Measurements from ENCODE around the gene ANP32B. TPM values are rescaled to one million over a fixed set of nuclear protein-coding genes. Genes with fewer than 3 reads are reported as not detected.
A peak's percentile ranks its signal among the peaks of the same experiment; 100 is the strongest.
"Not testable (repeated sequence)": the region's sequence is repeated elsewhere in the genome, so short reads cannot be mapped to it uniquely, and the experiment has no call there.

The ANP32B gene
- total RNA-seq, result 100 to 1,000 TPM; 397 to 405 TPM

DNA sequence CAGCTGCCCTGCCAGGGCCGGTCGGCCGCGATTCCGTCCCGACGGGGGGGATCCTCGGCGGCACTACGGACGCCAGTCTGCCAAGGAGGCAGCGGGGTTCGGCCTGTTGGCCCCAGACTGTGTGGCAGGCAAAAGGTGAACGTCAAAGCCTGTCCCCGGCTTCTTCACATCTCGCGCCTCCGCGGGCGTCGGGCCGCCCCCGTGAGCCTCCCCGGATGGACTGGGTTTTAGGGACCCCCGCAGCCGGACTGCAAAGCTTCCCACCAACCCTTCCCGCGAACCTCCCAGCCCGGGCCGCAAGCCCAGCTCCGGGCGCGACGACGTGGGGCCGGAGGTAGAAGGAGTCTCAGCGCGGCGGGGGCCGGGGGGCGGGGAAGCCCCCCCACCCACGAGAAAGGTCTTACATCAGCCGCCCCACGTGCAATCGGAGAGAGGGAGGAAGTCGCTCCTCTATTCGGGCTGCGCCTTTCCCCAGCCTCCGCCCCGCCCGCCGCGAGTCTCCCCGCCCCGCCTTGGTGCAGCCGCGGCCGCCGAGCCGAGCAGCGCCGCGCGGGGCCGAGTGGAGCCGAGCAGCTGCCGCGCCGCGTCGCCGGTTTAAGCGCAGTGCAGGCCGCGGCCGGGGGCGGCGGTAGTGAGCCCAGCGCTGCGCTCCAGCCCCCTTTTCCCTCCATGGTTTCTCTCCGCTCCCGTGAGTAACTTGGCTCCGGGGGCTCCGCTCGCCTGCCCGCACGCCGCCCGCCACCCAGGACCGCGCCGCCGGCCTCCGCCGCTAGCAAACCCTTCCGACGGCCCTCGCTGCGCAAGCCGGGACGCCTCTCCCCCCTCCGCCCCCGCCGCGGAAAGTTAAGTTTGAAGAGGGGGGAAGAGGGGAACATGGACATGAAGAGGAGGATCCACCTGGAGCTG, at the start of gene ANP32B:
Gene ANP32B, plus strand, starts transcription at position 659 of the 906 bp plus-strand sequence. Its CDS starts 215 bp downstream, at position 874.
- DNase-seq, result peak; percentile 99
- Mint-ChIP-seq H3K4me1 (peaks cover 54% of the 10 kb centered on the region), H3K9me3 (no peaks in the 10 kb centered on the region), H3K36me3 (peaks cover 21% of the 10 kb centered on the region), H3K27me3 (no peaks in the 10 kb centered on the region), H3K27ac (peak within 1 kb of the TSS; percentile 91), H3K4me3 (peak within 1 kb of the TSS; percentile 84)

DNA sequence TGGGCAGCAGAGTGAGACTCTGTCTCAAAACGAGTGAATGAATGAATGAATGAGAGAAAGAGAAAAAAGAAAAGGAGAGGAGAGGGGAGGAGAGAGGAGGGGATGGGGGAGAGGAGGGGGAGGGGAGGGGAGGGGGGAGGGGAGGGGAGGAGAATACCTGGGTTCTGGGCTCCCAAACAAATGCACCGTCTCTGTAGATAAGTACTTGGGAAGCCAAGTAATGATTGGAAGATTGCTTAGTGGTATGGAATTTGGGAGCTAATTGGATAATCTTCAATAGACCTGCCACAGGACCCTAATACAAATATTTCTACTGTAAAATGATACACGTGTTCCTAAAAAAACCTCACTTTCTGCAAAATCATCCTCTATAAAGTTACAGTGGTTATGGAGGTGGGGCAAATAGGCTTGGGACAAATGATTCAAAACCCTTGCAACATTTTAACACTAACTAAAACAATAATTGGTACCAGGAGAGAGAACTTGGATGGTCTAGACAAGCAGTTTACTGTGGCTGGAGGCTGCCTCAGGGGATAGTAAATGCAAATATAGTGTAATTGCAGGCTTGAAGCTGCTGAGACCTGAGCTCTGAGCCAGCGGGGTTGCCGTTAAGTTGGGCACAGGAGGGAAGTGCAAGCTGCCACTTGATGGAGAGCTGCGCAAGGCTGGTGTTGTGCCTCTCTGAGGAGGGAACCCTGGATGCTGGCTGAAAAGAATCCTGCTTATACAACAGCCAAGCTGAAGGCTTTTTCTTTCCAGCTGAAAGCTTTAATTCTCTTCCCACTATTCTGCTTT, 48.6 kb upstream of the ANP32B start:
- peaks cover 40% of the 10 kb centered on the region for H3K4me1 Mint-ChIP-seq
- DNase-seq, result no peak
- H3K36me3 Mint-ChIP-seq, result no peaks in the 10 kb centered on the region

DNA sequence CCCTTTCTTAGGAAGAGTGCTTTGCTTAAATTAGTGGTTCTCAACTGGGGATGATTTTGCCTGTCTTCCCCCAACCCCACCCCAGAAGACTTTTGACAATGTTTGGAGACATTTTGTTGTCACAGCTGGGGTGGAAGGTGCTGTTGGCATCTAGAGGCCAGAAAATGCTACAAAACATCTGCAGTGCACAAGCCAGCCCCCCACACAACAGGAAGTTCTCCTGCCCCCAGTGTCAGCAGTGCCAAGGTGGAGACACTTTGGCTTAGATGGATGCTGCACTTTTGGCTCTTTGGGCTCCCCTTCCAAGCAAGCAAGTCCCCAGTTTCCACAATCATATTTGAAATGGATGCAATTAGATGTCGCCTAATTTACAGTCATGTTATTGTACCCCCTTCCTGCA, 47.9 kb upstream of the ANP32B start:
- H3K4me1 Mint-ChIP-seq, result peaks cover 35% of the 10 kb centered on the region
- H3K9me3 Mint-ChIP-seq, result no peaks in the 10 kb centered on the region
- H3K27ac Mint-ChIP-seq, result no peak overlapping the region
- no peaks in the 10 kb centered on the region for H3K36me3 Mint-ChIP-seq
- no peak for DNase-seq
- no peaks in the 10 kb centered on the region for H3K27me3 Mint-ChIP-seq
- H3K4me3 Mint-ChIP-seq, result no peak overlapping the region

More for the DNA sequence above, 48.6 kb upstream of the ANP32B start:
- H3K9me3 Mint-ChIP-seq, result no peaks in the 10 kb centered on the region
- no peak overlapping the region for H3K27ac Mint-ChIP-seq
- no peak overlapping the region for H3K4me3 Mint-ChIP-seq
- H3K27me3 Mint-ChIP-seq, result no peaks in the 10 kb centered on the region

DNA sequence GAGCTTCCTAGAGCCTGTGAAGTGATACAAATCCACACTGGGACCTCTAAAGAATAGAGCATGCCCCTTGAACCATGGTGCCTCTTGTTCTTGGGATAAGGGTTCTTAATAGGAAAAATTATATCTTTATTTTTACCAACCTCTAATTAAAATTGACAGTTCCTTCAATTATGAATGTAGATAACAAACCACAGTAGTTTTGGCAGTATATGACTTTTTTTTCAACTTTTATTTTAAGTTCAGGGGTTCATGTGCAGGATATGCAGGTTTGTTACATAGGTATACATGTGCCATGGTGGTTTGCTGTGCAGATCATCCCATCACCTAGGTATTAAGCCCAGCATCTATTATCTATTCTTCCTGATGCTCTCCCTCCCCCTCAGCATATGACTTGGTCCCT, 46.1 kb upstream of the ANP32B start:
- Mint-ChIP-seq H3K9me3 (no peaks in the 10 kb centered on the region), H3K27me3 (no peaks in the 10 kb centered on the region), H3K27ac (no peak overlapping the region), H3K4me3 (no peak overlapping the region), H3K4me1 (peaks cover 22% of the 10 kb centered on the region), H3K36me3 (no peaks in the 10 kb centered on the region)
- DNase-seq, result no peak

DNA sequence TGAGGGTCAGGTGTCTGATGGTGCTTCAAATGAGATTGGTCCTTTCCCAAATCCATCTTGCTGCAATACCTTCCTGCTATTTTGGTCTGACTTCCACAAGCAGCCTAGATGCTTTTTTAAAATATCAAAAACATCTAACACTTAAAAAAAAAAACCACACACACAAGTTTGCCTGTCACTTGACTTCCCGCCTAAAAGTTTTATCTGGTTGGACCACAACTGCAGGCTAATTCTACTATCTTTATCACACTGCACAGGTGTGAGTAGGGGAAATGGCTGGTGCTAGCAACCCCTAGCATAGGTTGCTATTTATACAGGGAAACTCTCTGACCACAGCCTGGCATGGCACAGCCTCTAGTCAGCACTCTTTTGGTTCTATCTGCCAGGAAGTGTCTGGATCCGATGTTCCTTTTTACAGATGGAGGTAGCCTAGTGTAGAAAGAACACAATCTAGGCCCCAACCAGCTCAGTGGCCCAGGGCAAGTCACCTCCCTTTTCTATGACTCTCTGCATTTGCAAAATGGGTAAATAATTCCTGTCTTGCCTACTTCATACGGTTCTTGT, 45.0 kb upstream of the ANP32B start, which contains the start of gene HEMGN:
Gene HEMGN, minus strand, starts transcription at position 92 of the 564 bp plus-strand sequence. Its CDS starts 36 bp downstream, at position 56.
- Mint-ChIP-seq H3K4me3 (peak within 1 kb of the TSS; percentile 16), H3K36me3 (no peaks in the 10 kb centered on the region), H3K27me3 (no peaks in the 10 kb centered on the region), H3K4me1 (peaks cover 22% of the 10 kb centered on the region), H3K27ac (peak within 1 kb of the TSS; percentile 76), H3K9me3 (no peaks in the 10 kb centered on the region)
- DNase-seq, result no peak

DNA sequence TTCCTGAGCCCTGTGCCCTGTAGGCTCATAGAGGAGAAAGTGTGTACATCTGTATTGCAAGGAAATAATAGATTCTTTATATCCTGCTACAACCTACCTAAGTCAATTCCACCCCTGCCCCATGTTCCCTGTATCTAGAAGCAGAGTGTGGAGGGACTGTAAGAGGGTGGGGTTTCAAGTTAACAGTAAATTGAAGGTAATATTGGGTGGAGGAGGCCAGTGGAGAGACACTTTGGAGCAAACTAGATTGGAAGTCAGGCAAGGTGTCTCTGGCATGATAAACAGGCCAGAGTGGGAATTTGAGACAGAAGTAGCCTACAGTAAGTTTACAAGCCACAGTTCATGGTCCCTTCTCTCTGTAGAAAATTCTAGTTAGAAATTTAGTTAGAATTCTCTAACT, 42.9 kb upstream of the ANP32B start:
- Mint-ChIP-seq H3K36me3 (no peaks in the 10 kb centered on the region), H3K27me3 (no peaks in the 10 kb centered on the region), H3K4me1 (peaks cover 15% of the 10 kb centered on the region), H3K27ac (no peak overlapping the region), H3K4me3 (no peak overlapping the region), H3K9me3 (no peaks in the 10 kb centered on the region)
- DNase-seq, result no peak

DNA sequence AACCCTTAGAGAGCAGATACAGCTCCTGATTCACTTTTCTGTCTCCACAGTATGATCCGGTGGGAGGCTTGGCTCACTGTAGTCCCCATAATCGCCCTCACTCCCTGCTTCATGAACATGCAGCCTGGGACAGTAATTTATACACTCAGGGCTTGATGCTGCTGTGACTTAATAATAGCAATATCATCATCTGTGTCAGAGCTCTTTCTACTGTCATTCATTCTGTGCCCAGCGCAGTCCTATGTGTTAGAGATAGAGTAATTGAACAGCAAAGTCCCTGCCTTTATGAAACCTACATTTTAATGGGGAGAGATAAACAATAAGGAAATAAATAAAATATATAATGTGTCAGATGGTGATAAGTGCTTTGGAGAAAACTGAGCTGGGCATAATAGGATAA, 42.4 kb upstream of the ANP32B start:
- H3K27ac Mint-ChIP-seq, result no peak overlapping the region
- H3K36me3 Mint-ChIP-seq, result no peaks in the 10 kb centered on the region
- peaks cover 15% of the 10 kb centered on the region for H3K4me1 Mint-ChIP-seq
- H3K27me3 Mint-ChIP-seq, result no peaks in the 10 kb centered on the region
- H3K9me3 Mint-ChIP-seq, result no peaks in the 10 kb centered on the region
- no peak overlapping the region for H3K4me3 Mint-ChIP-seq
- no peak for DNase-seq

DNA sequence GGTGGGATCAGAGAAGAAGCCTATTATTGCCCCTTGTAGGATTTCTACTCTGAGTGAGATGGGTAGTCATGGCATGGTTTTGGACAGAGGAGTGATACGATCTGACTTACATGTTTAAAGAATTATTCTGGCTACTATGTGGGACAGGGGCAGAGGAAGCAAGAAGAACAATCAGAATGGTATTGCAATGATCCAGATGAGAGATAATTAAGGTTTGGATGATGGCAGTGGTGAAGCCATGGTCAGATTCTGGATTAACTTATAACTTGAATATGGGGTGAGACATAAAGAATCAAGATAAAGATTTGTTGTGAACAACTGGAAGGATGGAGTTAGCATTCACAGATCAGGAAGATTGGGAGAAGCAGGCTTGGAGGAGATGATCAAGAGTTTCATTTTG, 41.8 kb upstream of the ANP32B start:
- no peaks in the 10 kb centered on the region for H3K9me3 Mint-ChIP-seq

DNA sequence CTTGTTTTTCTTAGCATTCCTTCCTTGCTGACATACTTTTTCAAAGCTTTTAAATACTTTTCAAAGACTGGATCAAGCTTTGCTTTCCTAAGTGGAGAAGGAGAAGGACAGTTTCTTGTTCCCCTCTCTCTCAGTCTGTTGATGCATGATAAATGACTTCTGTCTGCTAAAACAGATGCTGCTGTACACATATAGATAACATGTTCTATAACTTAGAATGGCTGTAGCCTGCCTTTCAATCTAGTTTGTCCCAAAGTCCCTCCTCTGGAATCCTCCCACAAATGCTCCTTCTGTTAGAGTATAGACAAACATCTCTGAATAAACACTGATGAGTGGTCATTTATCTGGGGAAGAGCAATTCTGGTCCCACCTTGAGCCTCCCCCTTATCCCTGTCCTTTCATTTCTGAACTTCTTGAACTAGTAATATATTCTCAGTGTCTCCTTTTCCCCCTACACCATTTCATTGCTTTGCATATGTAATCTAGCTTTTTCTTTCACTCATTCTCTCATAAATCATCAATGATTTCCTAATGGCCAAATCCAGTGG, 39.8 kb upstream of the ANP32B start:
- H3K27ac Mint-ChIP-seq, result no peak overlapping the region
- no peaks in the 10 kb centered on the region for H3K36me3 Mint-ChIP-seq
- peaks cover 5% of the 10 kb centered on the region for H3K4me1 Mint-ChIP-seq
- H3K27me3 Mint-ChIP-seq, result no peaks in the 10 kb centered on the region
- H3K9me3 Mint-ChIP-seq, result no peaks in the 10 kb centered on the region
- no peak for DNase-seq
- no peak overlapping the region for H3K4me3 Mint-ChIP-seq

More for the DNA sequence above, 41.8 kb upstream of the ANP32B start:
- H3K36me3 Mint-ChIP-seq, result no peaks in the 10 kb centered on the region
- H3K27me3 Mint-ChIP-seq, result no peaks in the 10 kb centered on the region
- no peak overlapping the region for H3K4me3 Mint-ChIP-seq
- H3K4me1 Mint-ChIP-seq, result peaks cover 15% of the 10 kb centered on the region
- no peak for DNase-seq
- no peak overlapping the region for H3K27ac Mint-ChIP-seq

DNA sequence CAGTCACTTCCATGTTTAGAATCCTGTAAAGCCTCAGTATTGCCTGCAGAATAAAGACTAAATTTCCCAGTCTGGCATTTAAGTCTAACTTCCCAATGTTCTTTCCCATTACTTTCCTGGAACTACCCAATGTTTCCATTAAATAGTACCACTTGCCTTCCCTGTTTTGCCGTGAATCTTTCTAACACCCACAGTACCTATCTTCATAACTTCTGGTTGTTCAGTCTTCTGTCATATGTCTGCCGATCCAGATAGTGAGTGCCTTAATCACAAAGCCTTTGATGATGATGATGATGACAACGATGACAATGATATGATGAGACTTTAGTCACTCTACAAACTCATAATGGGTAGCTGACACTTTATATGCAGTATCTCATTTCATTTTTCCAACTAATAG, 38.5 kb upstream of the ANP32B start:
- no peaks in the 10 kb centered on the region for H3K27me3 Mint-ChIP-seq
- no peak for DNase-seq
- H3K4me1 Mint-ChIP-seq, result no peaks in the 10 kb centered on the region
- H3K36me3 Mint-ChIP-seq, result no peaks in the 10 kb centered on the region
- no peak overlapping the region for H3K4me3 Mint-ChIP-seq
- H3K27ac Mint-ChIP-seq, result no peak overlapping the region
- no peaks in the 10 kb centered on the region for H3K9me3 Mint-ChIP-seq

DNA sequence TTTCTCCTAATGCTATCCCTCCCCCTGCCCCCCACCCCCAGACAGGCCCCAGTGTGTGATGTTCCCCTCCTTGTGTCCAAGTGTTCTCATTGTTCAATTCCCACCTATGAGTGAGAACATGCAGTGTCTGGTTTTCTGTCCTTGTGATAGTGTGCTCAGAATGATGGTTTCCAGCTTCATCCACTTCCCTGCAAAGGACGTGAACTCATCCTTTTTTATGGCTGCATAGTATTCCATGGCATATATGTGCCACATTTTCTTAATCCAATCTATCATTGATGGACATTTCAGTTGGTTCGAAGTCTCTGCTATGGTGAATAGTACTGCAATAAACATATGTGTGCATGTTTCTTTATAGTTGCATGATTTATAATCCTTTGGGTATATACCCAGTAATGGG, 37.7 kb upstream of the ANP32B start:
- H3K27ac Mint-ChIP-seq, DNase-seq, H3K36me3 Mint-ChIP-seq, H3K4me1 Mint-ChIP-seq, H3K9me3 Mint-ChIP-seq, H3K4me3 Mint-ChIP-seq, H3K27me3 Mint-ChIP-seq: not testable (repeated sequence)

DNA sequence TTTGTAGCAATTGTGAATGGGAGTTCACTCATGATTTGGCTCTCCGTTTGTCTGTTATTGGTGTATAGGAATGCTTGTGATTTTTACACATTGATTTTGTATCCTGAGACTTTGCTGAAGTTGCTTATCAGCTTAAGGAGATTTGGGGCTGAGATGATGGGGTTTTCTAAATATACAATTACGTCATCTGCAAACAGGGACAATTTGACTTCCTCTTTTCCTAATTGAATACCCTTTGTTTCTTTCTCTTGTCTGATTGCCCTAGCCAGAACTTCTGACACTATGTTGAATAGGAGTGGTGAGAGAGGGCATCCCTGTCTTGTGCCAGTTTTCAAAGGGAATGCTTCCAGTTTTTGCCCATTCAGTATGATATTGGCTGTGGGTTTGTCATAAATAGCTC, 36.0 kb upstream of the ANP32B start:
- not testable (repeated sequence) for H3K27ac Mint-ChIP-seq, H3K4me1 Mint-ChIP-seq, DNase-seq, H3K9me3 Mint-ChIP-seq, H3K36me3 Mint-ChIP-seq, H3K4me3 Mint-ChIP-seq, H3K27me3 Mint-ChIP-seq

DNA sequence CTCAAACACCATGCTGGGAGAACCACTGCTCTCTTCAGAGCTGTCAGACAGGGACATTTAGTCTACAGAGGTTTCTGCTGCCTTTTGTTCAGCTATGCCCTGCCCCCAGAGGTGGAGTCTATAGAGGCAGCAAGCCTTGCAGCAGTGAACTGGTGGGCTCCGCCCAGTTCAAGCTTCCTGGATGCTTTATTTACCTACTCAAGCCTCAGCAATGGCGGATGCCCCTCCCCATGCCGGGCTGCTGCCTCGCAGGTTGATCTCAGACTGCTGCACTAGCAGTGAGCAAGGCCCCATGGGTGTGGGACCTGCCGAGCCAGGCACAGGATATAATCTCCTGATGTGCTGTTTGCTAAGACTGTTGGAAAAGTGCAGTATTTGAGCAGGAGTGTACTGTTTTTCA, 32.3 kb upstream of the ANP32B start:
- not testable (repeated sequence) for H3K9me3 Mint-ChIP-seq, H3K27me3 Mint-ChIP-seq, H3K4me1 Mint-ChIP-seq, H3K27ac Mint-ChIP-seq, DNase-seq, H3K4me3 Mint-ChIP-seq, H3K36me3 Mint-ChIP-seq

DNA sequence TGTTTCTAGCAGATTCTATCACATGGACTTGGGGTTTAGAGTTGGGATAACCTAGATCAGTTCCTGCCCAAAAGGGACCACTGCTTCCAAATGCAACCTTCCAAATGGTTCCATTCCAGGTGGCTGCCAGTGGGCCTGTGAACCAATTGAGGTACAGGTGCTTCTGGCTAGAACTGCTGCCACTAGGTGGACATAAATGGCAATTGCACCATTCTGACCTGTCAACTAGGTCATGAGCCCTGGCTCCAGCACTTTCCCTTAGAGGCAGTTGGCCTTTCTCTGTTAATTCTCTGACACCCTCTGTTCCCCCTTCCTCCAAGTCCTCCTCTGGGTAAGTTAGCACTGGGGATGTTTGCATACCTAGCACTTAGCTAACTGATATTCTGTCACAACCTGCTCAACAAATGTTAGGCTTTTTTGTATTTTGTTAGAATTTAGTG, 28.6 kb upstream of the ANP32B start:
- DNase-seq, result peak; percentile 42
- Mint-ChIP-seq H3K27me3 (no peaks in the 10 kb centered on the region), H3K36me3 (no peaks in the 10 kb centered on the region), H3K9me3 (peaks cover 3% of the 10 kb centered on the region), H3K4me3 (no peak overlapping the region), H3K27ac (no peak overlapping the region), H3K4me1 (peaks cover 6% of the 10 kb centered on the region)

DNA sequence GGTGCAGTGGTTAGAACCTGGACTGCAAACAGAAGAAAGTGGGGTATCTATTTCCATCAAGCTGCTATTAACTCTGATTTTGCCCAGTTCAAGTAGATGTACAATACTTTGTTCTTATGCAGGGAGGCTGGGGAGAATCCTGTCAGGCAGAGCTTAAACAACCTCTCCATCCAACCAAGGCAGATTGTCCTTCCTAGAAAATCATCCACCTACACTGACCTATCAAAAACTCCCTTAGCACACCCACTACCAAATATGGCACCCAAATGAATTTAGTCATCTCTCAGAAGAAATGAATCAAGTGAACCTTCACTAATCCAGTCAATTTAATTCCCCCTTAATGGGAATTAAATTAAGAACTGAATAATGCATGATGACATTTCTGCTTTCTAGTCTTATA, 26.8 kb upstream of the ANP32B start:
- H3K9me3 Mint-ChIP-seq, result peaks cover 2% of the 10 kb centered on the region
- H3K36me3 Mint-ChIP-seq, result no peaks in the 10 kb centered on the region
- no peak overlapping the region for H3K27ac Mint-ChIP-seq
- no peak overlapping the region for H3K4me3 Mint-ChIP-seq
- no peaks in the 10 kb centered on the region for H3K27me3 Mint-ChIP-seq
- peaks cover 6% of the 10 kb centered on the region for H3K4me1 Mint-ChIP-seq
- DNase-seq, result no peak
